Effector CD4-positive, alpha-beta T cell (primary cell): Measurements from ENCODE around the gene RSPH1.

Experiments used
- DNase-seq: peaks from one replicate; pipeline ENCODE4 v3.0.0-alpha.2; 2020

RSPH1 gene

DNA sequence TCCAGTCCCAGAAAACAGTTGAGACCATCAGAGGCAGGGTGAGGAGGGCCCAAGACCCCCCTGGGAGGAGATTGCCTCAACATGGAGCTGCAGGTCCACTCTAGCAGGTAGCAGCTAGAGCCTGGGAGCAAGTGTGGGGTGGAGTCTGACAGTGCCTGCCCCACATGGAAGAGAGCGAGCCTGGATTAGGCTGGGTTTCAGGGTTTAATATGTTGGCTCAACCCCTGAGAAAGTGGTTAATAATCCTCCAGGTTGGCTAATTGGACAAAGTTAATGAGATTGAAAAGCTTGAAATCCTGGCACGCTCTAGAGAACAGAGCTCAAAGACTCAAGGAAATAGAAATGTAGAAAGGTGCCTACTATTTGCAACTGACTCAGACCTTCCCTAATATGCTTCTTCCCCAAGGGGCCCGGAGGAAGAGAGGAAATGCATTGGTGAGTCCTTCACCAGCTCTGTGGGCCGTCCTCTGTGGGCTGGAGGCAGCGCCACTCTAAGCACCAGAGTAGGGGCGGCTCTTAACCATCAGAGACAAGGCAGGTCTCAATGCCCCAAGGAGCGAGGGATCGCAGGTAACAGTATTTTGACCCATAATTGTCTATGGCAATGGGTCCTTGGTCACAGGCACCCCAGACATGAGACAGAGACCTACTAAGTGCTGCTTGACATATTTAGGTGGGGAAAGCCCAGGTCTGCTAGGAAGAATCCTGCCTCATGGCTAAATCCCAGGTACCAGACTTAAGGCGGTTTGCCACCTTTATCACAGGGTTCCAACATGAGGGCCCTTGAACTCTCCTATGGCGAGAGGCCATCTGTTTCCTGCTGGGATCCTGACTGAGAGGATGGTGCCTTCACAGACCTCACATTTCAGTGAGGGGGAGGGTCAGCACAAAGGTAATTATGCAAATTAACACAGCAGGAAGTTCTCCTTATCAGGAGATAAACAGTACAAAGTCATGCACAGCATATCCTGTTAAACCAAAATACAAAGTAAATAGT is 33.8 kb downstream of the RSPH1 start:
- no peak for DNase-seq

DNA sequence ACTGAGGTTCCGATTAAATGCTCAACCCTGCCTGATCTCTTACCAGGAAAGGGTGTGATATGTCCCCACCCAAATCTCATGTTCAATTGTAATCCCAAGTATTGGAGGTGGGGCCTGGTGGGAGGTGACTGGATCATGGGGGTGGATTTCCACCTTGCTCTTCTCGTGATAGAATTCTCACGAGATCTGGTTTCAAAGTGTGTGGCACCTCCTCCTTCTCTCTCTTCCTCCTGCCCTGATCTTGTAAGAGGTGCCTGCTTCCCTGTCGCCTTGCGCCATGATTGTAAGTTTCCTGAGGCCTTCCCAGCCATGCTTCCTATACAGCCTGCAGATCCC is 34.9 kb downstream of the RSPH1 start:
- DNase-seq = no peak

DNA sequence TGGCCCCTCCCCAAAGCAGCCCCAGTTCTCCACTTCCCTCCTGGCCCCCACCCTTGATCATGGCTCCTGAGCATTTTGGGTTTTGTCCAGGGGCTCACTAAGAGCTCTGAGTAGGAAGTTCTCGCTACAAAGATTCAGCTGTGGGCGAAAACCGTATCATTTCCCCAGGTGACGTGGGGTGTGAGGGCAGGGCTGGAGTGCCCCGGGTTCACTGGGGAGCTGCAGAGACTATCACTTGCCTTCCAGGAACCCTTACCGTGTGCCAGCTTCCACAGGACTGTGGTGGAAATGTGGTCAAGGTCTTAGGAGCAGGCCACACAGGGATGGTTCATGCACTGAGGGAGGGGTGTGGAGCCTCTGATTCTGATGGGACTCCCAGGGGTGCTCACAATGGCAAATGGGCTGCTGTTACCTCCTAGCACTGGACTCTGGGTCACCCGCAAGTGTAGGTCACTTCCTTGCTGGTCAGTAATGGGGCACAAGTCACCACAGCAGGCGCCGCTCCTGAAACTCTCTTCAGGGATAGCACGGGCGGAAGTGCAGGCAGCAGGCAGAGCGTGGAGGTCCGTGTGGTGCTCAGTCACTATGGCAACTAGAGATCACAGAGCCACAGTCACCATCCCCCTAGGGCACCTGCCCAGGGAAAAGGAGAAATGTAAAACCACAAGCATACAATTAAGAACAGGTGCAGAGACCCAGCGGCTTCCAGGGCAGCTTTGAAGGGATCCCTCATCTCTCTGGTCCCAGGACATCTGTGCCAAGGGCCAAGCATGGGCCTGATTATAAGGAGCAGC is 35.4 kb downstream of the RSPH1 start:
- DNase-seq = peak; percentile 41

DNA sequence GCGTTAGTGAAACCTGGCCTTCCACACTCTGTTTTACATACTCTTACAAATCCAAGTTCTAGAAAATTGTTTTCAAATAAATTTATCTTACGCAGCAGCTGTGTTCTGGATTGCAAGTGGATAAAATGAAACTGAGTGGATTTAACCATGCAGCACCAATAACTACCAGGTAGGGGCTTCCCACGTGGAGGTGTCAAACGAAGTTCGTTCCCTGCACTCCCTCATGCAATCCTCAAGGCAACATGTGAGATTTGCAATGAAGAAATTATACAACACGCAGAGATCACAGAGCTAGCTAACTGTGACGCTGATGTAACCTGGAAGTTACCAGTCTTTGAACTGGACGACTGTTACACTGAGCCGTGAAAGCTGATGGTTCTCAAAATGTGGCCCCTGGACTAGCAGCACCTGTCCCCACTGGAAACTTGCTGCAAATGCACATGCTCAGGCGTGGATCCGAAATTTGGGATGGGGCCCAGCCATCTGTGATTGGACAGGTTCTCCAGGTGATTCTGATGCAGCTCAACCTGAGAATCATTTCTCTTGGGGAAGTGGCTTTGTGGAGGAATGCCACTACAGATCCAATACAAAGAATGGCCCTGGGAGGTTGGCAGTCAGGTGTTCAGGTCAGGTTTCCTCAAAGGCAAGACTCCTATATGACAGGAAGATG is 36.3 kb downstream of the RSPH1 start:
- DNase-seq = no peak

DNA sequence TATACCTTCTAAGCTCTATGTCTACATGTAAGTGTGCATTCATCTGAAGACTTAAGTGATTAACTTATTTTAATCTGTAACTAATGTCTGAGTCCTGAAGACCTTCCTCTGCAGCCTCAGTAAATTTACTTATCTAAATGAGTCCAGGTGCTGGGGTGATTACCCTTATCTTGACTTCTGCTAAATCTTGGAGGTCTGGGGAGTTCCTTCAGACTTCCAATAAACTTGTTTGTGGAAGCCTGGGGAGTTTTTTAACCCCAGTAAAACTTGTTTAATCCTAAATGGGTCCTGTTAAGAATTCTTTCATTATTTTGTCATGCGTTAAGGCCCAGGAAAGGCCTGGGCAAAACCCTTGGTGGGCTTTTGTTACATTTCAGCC is 37.0 kb downstream of the RSPH1 start:
- DNase-seq = no peak

DNA sequence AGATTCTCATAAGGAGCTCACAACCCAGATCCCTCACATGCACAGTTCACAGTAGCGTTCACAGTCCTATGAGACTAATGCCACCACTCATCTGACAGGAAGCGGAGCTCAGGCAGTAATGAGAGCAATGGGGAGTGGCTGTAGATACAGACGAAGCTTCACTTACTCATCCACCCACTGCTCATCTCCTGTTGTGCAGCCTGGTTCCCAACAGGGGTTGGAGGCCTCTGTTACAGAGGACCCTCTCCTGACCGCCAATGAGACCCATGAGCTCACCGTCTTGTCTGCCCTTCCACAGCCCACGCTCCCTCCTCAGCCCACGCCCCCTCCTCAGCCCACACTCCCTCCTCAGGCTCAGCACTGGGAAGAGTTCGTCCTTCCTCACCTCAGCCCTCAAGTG is 39.6 kb downstream of the RSPH1 start:
- DNase-seq = peak; percentile 28

DNA sequence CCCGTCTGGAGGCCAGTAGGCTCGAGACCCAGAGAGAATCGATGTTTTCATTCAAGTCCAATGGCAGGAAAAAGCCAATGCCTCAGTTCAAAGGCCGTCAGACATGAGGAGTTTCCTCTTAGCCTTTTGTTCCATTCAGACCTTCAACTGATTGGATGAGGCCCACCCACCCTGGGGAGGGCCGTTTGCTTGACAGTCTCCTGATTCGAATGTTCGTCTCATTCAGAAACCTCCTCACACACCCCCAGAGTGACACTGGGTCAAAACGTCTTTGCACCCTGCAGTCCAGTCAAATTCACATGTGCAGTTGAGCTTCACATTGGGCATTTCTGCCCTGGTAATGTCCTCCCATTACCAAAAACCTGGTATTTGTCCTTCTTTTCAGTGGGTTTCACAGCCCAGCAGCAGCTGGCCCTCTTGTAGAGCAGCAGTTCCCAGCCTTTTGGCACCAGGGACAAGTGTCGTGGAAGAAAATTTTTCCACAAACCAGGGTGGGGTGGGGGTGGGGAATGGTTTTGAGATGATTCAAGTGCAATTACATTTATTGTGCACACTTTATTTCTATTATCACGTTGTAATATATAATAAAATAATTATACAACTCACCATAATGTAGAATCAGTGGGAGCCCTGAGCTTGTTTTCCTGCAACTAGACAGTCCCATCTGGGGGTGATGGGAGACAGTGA is 40.1 kb downstream of the RSPH1 start:
- DNase-seq = no peak

DNA sequence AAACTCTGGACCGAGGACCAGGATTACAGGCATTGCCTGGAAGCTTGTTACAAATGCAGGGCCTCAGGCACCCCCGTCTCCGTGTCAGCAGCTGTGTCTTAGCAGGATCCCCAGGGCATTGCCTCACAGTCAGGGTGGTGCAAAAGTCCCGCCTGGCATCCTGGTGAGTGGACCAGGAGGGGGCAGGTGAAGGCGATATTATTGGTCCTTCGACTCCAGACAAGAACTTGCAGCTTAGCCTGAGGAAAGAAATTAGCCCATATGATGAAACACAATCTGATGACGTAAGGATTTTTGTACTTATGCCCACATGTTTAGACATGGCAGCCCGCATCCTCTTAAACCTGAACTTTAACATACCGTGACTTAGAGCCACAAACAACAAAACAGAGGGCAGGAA is 40.8 kb downstream of the RSPH1 start:
- no peak for DNase-seq

DNA sequence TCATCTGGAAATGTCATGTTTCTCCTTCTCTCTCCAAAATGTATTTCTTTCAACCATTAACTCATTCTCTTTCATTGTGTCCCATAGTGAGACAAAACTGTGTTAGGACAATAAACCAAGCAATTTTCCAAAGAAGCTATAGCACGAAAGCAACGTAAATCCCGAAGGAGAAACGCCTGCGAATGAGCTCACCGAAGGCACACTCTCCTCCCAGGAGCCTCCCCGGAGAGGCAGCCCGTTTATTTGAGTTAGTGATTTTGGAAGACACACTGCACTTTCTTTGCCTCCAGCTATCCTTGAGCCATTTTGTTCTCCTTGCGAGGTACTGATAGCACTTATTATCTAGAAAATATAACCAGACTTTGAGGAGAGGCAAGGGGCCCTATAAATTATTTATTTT is 41.2 kb downstream of the RSPH1 start:
- no peak for DNase-seq

DNA sequence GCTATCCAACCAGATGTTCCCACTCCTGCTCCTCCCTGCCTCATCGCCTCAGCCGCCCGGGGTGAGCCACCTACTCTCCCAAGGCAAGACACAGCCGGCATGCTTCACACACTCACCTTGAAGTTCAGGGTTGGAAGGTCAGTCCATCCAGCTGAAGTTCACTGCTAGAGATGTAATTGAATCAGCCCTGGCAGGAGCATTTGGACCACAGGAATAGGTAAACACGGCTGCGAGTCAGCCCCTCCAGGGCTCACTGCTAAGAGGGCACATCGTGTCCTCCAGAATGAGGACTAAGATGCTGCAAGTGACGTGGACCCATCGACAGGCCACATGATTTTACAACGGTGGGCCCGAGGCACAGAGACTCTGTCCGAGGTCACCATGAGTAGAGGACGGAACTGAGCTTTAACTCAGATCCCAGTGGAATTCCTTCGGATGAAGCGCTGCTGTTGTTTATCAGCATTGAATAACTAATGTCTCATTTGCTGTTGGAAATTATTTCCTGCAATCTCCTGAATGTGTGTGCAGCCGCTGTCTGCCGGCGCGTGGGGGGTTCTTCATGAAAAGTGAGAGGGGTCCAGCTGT is 41.9 kb downstream of the RSPH1 start:
- no peak for DNase-seq

DNA sequence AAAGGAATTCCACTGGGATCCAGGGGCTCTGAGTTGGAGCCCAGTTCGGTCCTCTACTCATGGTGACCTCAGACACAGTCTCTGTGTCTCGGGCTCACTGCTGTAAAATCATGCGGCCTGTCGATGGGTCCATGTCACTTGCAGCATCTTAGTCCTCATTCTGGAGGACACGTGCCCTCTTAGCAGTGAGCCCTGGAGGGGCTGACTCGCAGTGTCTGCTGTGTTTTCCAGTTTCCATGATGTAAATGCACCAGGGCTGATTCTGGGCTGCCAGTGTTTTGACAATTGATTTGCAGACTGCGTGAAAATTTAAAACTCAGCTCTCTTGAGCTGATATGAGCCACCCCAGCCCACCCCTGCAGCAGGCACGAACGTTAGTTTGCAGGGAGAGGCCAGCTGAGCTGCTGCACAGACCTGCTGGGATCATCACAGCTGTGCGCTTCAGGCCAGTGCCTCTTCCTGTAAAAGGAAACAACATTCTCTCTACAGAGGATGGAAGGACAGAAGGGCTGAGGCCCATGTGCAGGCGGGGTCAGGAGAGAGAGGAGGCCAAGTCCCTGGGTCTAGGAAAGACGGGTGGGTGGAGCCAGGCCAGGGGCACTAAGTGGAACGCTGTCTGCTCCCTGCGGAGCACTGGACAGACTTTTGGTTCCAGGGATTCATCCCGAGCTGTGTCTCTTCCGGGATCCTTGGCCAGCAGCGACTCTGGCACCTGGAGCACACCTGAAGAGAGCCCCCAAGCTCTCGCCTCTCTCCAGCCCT is 42.6 kb downstream of the RSPH1 start:
- no peak for DNase-seq

DNA sequence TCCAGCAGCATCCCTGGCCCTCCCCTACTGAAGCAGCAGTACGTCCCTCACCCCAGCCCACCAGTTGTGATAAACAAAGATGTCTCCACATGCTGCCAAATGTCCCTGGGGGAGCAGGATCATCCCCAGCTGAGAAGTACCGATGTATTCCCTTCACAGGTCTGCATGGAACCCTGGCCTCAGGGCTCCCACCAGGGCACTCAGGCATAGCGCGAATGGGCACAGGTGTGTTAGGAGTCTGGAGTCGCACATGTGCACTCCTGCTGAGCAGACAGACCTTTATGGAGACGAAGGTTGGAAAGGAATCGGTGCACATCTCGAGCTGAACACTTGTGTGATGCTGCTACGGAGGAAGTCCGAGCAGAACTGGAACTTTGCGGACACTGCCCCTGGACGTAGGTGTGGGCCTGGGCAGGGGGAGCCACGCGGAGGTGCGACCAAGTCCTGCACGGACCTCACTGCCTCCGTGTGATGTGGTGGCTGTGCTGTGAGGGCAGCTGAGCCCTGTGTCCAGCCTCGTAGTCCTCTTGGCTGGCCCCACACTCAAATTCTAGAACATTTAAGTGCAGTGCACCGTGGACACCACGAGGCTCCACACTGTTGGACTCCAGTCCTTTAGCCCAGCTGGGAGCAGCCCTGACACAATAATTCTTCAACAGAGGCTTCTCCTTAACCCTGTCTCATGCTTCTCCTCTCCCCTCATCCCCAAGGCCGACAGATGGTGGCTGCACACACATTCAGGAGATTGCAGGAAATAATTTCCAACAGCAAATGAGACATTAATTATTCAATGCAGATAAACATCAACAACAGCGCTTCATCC is 43.4 kb downstream of the RSPH1 start:
- DNase-seq = no peak

DNA sequence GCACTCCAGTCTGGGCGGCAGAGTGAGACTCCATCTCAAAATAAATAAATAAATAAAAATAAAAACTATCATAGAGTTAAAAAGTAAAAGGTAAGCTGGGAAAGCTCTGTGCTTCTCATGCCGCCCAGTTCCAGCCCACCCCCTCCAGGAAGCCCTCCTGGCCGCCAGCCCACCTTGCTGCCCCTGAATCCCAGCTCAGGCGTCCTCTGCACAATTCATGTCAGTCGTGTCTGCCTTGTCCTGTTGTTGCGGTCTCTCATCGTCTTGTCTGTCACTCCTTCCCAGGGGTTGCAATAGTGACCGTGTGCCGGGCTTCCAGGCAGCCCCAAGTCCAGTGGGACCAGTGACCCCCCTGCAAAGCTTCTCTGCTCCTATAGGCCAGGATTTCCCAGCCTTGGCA is 44.1 kb downstream of the RSPH1 start:
- no peak for DNase-seq

DNA sequence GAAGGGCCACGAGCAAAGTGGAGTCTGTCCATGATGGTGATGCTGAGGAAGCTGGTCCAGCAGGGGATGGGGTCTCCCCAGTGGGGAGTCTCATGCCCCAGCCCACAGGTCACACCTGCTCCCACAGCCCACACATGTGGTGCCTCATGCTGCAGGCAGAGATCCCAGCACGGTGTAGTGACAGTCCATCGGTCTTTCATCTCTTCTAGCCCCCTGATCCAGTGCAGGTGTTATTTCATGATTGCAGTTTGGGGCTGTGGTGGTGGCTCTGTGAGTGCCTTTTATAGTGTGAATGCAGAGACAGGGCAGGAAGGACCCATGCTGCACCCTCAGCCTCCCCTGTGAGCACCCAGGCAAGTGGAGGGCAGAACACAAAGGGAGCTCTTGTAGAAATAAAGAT is 47.3 kb downstream of the RSPH1 start:
- DNase-seq = no peak

DNA sequence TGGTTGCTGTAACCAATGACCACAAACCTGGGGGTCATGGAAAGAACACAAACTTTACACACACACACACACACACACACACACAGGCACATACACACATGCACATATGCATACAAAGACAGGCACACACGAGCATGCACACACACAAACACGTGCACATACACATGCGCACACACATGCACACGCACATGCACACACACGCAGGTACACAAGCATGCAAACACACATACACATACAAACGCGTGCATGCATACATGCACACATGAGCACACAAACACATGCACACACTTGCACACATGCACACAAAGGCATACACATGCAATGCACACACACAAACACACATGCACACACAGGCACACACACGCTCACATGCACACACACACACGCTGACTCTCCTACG is 48.3 kb downstream of the RSPH1 start:
- no peak for DNase-seq

DNA sequence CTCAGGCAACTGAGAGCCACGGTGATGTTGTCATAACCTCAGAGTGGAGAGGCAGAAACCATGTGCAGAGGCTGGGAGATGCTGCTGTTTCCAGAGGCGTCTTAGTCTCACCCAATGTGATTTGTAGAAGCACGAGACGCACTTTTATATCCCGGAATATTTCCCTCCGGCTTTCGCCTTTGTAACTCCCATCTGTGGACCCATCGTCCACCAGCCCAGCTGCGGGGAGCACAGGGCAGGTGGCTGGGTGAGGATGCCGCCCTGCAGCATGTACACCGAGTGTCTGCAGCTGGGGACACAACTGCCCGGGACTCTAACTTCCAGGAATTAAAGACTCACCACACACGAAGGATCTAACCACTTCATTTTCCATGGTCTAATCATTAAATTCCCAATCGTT is 48.8 kb downstream of the RSPH1 start:
- DNase-seq = no peak

DNA sequence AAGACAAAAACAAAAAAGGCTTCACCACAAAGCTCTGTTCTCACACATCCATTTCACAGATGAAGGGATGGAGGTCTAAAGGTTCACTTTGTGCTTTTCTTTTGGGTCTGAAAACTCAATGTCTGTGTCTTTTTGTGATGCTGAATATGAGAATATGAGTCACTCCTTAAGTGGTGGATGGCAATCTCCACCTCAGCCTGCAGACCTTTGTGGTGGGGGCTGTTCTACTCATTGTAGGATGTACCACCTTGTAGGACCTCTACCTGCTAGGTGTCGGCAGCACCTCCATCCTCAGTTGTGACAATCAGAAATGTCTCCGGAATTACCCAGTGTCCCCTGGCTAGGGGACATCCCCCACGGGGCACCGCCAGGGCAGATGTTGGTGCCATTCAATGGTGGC is 49.5 kb downstream of the RSPH1 start:
- DNase-seq = no peak

DNA sequence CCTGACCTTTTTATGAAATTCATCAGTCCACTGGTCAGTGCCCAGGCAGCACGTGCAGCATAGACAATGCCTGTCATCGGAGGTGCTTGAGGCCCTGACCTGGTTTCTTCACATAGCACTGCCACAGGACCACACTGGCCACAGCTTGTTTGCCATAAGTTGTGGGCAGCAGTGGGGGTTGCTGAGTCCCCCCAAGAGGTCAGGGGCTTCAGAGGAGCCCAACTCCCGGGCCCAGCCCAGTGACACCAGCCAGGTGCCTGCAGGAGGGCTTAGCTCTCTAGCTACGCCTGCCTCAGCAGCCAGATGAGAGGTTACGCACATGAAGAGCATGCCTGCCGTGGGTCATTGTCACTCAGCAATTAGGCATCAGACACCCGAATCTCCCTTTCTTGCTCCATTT is 50.7 kb downstream of the RSPH1 start:
- DNase-seq = no peak

DNA sequence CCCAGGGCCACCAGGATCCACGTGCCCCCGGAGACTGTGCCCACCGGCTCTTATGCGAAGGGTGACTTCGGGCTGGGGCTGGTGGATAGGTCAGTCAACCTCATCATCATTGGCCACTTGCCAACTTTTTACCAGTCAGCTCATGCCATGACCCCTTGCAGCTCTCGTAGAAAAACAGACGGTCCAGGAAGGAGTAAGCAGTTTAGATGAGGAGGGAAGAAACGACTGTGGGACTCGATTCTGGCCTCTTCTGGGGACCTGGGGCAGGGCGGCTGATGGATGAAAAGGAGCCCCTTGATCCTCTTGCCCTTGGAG is 51.3 kb downstream of the RSPH1 start:
- no peak for DNase-seq

DNA sequence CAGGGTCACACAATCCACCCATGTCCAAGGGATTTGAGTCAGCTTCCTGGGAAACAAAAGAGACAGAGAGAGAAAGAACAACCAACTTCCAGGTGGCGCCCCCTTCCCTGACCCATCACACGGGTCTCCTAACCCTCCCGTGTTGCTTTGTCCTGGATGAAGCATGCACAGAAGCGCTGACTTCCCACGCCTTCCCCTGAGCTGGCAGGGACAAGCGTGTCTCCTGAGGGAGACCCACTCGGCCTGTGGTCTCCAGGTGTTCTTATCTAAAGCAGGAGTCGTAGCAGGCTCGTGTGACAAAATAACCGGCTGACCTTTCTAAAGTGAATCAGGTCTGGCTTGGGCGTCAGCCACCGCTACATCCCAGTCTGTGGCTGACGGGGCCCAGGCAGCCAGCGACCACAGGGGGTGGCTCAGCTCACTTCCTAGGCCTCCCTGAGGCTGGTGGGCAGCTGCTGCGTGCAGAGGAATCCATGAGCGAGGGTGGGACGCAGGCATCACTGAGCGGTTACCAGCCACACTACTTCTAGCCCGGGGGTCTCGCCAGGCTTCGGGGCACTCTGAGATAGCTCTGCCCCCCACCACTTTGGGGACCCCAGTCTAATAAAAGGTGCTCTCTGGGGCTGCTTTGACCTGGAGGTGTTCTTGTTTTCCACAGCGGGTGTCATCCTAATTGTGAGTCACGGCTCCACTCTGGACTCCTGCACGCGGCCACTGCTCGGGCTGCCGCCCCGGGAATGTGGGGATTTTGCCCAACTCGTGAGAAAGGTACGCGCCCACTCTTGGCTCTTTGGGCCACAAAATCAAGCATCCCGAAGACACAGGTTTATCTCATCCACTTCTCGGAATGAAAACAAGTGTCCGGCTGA is 51.9 kb downstream of the RSPH1 start:
- no peak for DNase-seq
